ENCODE data around the gene CRADD. TPM values are rescaled to one million over a fixed set of nuclear protein-coding genes. Genes with fewer than 3 reads are reported as not detected.
A peak's percentile ranks its signal among the peaks of the same experiment; 100 is the strongest.
"Not testable (repeated sequence)": the region's sequence is repeated elsewhere in the genome, so short reads cannot be mapped to it uniquely, and the experiment has no call there.

CRADD gene
- total RNA-seq, 1 donor from 2014 or later = 9.8 TPM

- DNase-seq (ENCODE audit: low read depth, low spot score) = no peak
- H3K4me1 Mint-ChIP-seq = peaks cover 5% of the 10 kb centered on the region
- no peaks in the 10 kb centered on the region for H3K36me3 Mint-ChIP-seq (ENCODE audit: low read depth)
- no peak for TF ChIP-seq CTCF (conservative IDR thresholded peaks at IDR 0.05)
- H3K9me3 Mint-ChIP-seq = peaks cover 3% of the 10 kb centered on the region
- no peak overlapping the region for H3K27ac Mint-ChIP-seq (ENCODE audit: unreplicated experiment)
- no peak overlapping the region for H3K4me3 Mint-ChIP-seq
- no peaks in the 10 kb centered on the region for H3K27me3 Mint-ChIP-seq (ENCODE audit: low read depth)
These were observed 207.8 kb downstream of the CRADD start for GRCh38 chr12:93884794-93885460.

DNA sequence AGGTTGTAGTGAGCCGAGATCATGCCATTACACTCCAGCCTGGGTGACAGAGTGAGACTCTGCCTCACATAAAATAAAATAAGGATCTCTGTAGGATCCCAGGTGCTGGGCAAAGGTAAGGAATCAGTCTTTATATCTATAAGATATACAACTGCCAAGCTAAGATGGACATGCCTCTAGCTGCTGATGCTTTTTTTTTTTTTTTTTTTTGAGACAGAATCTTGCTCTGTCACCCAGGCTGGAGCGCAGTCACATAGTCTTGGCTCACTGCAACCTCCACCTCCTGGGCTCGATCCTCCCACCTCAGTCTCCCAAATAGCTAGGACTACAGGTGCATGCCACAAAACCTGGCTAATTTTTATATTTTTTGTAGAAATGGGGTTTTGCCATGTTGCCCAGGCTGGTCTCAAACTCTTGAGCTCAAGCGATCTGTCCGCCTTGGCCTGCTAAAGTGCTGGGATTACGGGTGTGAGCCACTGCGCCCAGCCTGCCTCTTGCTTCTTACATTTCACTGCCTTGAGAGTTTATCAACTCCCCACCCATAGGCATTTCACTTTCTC lies 208.9 kb downstream of the CRADD start:
- not testable (repeated sequence) for H3K27ac Mint-ChIP-seq (ENCODE audit: unreplicated experiment); DNase-seq (ENCODE audit: low read depth, low spot score); H3K9me3 Mint-ChIP-seq; H3K36me3 Mint-ChIP-seq (ENCODE audit: low read depth); H3K4me1 Mint-ChIP-seq; H3K27me3 Mint-ChIP-seq (ENCODE audit: low read depth); H3K4me3 Mint-ChIP-seq

- TF ChIP-seq CTCF (conservative IDR thresholded peaks at IDR 0.05) = no peak
- Mint-ChIP-seq H3K9me3 (peaks cover 3% of the 10 kb centered on the region), H3K27me3 (ENCODE audit: low read depth) (no peaks in the 10 kb centered on the region), H3K4me1 (no peaks in the 10 kb centered on the region), H3K4me3 (no peak overlapping the region), H3K27ac (ENCODE audit: unreplicated experiment) (no peak overlapping the region), H3K36me3 (ENCODE audit: low read depth) (no peaks in the 10 kb centered on the region)
- no peak for DNase-seq (ENCODE audit: low read depth, low spot score)
These were observed 209.6 kb downstream of the CRADD start for GRCh38 chr12:93886533-93887511.

GRCh38 chr12:93888964-93889363 lies 211.8 kb downstream of the CRADD start:
- peaks cover 14% of the 10 kb centered on the region for H3K4me1 Mint-ChIP-seq

GRCh38 chr12:93889516-93890212 lies 212.5 kb downstream of the CRADD start:
- no peaks in the 10 kb centered on the region for H3K27me3 Mint-ChIP-seq (ENCODE audit: low read depth)

More at GRCh38 chr12:93888964-93889363, 211.8 kb downstream of the CRADD start:
- no peak overlapping the region for H3K27ac Mint-ChIP-seq (ENCODE audit: unreplicated experiment)
- H3K9me3 Mint-ChIP-seq = peaks cover 3% of the 10 kb centered on the region
- no peak for TF ChIP-seq CTCF (conservative IDR thresholded peaks at IDR 0.05)
- no peak for DNase-seq (ENCODE audit: low read depth, low spot score)
- H3K4me3 Mint-ChIP-seq = no peak overlapping the region
- H3K27me3 Mint-ChIP-seq (ENCODE audit: low read depth) = no peaks in the 10 kb centered on the region
- H3K36me3 Mint-ChIP-seq (ENCODE audit: low read depth) = no peaks in the 10 kb centered on the region

More at GRCh38 chr12:93889516-93890212, 212.5 kb downstream of the CRADD start:
- no peaks in the 10 kb centered on the region for H3K36me3 Mint-ChIP-seq (ENCODE audit: low read depth)
- peak overlapping the region; percentile 5 for H3K27ac Mint-ChIP-seq (ENCODE audit: unreplicated experiment)
- no peak for TF ChIP-seq CTCF (conservative IDR thresholded peaks at IDR 0.05)
- H3K9me3 Mint-ChIP-seq = peaks cover 3% of the 10 kb centered on the region
- no peak overlapping the region for H3K4me3 Mint-ChIP-seq
- no peak for DNase-seq (ENCODE audit: low read depth, low spot score)
- H3K4me1 Mint-ChIP-seq = peaks cover 14% of the 10 kb centered on the region
